GM18909 (cell line): ENCODE results near the gene SOX18.

Experiments
- ATAC-seq: cut with Tn5 transposase; IDR thresholded peaks from one replicate; pipeline ENCODE4 v1.9.1; 2021; ENCODE audit warnings: mild to moderate bottlenecking; ENCODE audit not compliant: unreplicated experiment, poor library complexity

The SOX18 gene

DNA sequence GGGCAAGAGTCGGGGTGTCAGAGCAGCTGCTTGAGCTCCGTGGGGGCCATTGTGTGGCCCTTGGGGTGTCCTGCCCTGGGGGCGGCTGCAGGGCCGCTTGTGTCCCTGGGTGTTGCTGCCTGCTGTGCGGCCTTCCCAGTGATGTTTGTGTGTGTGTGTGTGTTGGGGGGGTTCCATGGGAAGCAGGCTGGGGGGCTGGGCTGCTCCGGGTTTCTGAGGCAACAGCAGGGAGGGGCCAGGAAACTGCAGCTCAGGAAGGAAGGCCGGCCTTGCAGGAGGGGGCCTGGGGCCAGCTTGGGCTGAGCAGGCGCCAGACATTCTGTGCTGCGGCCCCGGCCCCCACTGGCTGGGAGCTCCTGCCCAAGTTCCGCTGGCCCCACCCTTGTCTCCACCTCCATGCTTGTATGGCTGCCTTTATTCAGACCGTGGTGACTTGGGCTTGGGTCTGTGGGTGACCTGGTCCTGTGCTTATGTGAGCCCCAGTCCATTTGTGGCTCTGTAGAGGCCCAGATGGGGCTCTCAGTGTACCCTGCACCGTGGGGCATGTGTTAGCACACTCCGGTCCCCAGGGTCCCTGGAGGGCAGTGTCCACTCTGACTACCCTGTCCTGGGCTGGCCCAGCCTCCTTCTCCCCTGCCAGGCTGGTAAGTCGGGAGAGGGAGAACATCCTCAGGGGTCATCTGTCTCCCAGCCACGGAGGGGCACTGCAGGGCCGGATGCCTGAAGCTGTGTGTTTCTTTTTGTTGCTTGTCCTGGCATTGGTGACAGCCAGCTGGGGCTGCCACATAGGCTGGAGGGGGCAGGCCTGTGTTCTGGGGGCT, 4.6 kb upstream of the SOX18 start:
- ATAC-seq, result no peak

DNA sequence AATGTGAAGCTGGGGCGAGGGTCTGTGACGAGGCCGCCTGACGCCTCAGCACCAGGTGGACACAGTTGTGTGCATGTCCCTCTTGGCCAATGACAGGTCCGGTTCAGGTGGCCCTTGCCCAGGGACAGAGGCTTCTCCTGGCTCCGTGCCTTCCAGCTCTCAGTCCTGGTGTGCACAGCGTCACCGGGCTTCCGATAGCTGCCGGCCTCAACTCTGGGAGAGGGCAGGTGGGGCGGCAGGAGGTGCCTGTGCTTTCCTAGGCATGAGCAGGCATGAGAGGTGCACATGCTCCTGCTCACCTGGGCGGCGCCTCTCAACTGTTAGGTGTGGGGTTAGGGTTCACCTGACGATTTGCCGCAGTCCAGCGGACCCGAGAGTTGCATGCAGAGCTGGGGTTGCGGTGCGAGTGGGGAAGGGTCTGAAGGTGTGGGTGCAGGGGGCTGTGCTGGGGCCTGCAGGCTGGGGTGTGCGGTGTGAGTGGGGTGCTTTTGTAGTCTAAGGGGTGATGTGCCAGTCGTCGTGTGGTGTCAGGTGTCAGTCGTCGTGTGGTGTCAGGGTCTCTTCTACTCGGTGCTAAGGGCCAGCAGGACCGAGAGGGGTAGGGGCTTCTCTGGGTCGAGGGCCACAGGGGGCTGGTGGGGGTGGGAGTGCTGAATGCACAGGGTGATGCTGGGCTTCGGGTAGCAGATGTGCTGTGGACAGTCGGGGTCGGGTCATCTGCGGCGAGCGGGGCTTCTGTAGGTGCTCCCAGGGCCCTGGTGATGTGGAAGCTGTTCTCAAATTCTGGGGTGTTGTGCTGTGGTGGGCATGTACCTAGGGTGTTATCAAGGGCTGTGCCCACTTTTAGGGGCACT, 3.8 kb upstream of the SOX18 start:
- ATAC-seq, result no peak

DNA sequence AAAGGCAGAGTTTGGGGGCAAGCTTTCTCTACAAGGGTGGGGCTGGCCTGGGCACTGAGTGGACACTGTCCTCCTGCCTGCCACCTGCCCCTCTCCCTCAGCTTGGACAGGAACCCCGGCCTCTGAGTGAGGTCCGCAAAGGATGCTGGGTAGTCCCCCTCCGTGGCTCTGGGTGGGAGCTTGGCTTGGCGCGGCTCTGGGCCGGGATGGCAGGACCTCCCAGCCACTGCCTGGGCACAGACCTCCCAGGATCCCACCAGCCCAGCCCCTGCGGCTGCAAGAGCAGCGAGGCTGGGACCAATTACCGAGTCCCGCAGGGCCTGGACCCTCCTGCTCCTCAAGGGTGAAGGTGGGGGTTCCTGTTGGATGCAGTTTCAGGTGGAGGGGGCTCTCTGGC, 2.9 kb upstream of the SOX18 start:
- no peak for ATAC-seq

DNA sequence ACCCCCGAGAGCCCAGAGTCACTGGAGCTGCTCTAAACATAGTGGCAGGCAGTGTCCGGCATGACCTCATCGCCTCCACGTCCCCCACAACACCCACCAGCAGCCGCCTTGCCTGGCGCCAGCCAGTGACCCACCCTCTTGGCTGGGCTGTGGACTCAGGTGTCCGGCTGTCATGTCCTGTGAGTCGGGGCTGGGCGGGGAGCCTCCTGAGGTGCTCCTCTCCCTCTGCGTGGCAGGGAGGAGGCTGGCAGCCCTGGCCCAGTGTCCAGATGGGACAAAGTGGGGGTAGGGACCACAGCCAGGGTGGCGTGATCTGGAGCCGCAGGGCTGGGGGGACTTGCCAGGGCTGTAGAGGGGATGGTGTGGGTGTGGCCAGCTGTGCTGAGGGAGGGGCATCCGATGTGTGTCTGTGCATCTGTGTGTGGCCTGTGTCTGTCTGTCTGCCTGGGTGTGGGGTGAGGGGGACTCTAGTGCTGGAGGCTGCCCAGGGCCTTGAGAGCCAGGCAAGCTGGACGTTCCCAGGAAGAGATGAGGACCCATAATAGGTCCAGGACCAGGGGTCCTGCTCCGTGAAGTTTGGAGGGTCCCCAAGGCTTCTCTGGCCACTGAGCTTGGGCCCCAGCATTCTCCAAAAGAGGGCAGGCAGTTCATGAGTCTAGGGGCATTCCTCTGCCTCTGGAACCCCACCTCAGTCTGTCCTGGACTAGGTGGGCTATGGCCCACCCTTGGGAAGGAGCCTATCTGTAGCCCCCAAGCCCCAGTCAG, 2.3 kb upstream of the SOX18 start:
- ATAC-seq, result no peak

DNA sequence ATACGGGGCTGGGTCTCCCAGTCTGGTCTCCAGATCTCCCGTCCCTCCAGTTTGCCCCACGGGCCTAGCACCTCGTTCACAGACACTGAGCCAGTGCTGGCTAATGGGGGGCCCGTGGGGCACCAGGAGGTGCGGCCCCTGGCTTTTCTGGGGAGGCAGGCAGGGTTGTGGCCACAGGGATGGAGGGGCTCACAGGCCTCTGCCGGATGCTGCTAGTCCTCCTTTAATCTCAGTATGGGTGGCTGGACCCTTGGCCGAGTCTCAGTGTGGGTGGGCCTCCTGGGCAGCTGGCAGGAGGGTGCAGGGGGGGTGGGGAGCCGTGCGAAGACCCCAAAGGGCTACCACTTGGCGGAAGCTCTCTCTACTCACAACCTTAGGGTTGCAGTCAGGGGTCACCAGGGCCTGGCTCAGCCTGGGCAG, 1.6 kb upstream of the SOX18 start:
- ATAC-seq, result no peak

DNA sequence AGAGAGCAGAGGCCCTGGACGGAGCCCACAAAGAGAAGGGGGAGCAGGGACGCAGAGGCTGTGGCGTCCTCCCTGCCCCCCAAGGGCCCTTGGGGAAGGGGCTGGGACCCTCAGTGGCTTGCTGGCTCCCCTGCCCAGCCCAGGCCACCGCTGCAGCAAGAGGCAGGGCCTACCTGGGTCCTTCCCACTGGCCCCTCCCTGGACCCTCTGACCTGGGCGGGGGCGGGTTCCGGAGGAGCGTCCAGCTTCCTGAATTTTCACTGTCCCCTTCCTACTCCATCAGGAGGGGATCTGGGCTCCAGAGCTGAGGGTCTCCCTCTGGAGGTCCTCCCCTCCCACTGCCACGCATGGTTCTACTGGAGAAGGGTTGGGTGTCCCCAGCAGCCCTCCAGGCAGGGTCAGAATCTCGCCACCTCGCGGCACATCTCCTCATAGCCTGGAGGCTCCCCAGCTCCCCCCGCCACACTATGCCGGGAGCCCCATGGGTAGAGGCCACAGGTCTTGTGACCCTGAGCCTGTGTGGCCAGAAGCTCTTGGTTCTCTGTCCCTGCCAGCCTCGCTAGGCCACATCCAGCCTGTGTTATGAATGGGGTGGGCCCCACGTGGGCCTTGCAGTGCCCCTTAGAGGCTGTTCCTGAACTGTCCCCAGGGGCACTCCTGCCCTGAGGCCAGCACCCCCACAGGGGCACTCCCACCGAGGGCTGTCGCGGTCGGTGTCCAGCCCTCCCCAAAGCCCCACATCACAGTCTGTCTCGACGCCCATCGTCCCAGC, 1.0 kb upstream of the SOX18 start:
- ATAC-seq, result no peak

DNA sequence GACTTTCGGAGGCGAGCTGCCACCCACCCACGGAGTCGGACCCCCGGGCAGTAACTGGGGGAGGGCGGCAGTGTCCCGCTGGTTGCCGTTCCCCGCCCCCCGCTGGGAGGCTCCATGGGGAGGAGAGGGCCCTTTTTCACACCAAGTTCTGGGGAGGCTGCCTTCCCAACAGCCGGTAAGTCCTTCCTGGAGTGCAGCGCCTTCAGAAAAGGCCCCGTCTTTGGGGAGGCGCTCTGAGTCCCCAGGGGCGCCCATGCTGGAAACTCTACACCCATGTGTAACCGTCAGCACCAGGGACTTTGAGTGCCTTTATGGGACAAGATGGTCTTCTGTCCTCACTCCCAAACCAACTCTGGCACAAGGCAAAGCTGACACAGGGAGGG, 430 bp upstream of the SOX18 start:
- ATAC-seq, result no peak

DNA sequence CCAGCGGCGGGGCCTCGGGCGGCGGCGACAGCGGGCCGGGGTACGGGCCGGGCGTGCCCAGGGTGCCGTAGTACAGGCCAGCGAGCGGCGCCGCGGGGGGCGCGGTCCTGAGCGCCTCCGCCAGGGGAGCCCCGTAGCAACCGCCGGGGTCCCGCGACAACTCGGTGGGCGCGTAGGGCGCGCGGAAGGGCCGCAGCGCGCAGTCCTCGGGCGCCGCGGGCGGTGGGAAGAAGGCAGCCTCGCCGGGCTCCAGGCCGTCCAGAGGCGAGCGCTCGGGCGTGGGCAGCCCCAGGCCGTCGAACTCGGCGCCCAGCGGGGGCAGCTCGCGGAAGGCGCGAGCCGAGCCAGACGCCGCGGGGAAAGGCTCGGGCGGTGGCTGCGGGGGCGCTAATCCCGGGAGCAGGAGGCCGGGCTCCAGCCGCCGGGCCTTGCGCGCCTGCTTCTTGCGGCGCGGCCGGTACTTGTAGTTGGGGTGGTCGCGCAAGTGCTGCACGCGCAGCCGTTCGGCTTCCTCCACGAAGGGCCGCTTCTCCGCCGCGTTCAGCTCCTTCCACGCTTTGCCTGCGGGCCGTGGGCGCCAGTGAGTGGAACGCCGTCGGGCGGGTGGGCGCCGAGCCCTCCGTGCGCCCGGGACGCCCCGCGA, 916 bp downstream of the SOX18 start:
- no peak for ATAC-seq

DNA sequence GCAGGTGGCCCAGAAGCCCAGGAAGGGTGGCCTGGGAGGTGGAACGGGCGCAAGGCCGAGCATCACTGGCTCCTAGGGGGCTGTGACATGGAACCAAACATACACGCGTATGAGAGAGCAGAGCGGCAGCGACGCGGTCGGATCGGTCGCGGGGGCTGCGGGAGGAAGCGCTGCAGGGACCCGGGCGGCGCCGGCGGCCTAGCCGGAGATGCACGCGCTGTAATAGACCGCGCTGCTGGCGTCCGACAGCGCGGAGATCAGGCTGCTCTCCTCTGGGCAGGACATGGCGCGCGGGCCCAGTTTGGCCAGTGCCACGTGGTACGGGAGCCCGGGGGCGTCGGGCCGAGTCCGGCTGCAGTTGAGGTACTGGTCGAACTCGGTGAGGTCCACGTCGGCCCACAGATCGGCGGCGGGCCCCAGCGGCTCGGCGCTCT, 1.5 kb downstream of the SOX18 start:
- ATAC-seq, result no peak

DNA sequence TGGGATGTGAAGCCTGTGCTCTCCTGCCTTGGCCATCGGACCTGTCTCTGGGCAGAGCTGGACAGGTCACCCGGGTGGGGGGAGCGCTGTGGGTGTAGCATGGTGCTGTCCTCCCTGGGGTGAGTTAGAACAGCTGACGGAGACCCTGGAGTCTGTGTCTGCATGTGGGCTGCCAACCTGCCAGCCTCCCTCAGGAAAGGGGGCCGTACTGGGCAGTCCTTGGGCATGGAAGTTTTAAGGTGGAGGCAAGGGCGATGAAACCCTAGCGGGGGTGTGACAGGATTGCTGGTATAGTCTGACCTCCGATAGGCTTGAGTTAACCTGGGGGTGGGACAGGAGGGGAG, 2.4 kb downstream of the SOX18 start:
- ATAC-seq, result no peak

DNA sequence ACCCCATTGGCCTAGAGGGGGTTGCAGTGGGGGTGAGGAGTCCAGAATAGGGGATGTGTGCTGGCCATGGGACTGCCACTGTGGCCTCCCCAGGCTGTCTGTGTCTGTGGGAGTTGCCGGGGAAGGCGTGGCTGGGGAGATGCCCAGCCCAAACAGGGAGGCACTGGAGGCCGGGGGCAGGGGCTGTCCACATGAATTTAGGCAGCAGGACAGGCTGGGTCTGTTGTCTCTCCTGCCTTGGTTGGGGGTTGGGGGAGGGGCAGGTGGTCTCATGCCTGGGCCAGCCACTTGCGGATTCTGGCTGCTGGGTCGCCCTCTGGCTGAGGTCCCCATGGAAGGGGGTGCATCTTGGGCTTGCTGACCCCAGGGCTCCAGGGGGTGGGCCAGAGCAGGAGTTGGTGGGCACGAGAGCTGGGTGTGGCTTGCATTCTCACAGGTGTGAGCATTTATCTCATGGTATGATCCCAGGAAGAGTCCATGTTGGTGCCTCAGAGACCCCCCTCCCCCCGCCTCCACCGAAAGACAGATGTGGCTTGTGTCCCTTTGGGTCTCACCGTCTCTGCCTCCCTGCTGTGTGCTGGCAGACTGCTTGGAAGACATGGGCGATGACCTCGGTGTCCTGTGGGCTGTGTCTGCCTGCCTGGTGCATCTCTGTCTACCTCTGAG, 4.0 kb downstream of the SOX18 start:
- no peak for ATAC-seq

DNA sequence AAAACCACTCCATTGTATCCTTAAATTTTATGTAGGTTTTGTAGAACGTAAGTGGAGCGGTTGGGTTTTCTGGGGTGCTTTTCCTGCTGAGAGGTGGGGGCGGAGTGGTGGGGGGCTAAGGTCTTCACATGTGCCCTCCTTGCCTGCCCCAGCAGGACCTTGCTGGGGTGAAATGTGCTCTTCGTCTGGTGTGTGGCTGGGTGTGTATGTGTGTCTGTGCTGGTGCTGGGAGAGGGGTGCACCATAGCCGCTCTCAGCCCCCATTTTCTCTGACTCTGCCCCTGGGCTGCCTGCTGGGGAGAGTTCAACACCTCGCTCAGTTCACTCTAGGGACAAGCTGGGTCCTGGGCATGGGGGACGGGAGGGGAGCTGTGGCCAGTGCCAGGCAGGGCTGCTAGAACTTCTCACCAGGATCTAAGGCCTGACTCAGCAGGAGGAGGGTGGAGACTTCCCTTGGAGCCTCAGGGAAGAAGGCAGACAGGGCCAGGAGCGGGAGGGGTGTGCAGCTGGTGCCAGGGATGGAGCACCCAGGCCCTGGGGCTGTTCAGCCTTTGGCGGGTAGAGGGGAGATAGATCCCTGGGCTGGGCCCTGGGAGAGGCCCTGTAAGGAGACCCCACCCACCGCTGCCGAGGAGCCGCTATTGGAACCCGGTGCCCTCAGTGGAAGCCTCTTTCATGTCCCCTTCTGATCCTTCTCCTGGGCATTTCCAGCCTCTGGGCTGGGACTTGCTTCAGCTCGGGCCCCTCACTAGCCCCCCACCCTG, 4.8 kb downstream of the SOX18 start:
- ATAC-seq, result no peak

DNA sequence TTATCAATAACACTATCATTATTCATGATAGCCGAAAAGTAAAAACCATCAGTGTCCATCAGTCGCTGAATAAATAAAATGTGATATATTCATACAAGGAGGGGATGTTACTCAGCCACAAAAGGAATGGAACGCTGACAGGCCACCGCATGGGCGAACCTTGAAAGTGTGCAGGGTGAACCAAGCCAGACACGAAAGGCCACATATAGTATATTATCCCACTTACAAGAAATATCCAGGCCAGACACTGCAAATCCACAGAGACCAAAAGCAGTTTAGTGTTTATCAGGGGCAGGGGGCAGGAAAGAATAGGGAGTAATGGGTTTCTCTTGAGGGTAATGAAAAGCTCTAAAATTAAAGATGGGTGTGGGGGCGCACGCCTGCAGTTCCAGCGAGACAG, 5.7 kb downstream of the SOX18 start:
- ATAC-seq, result no peak

DNA sequence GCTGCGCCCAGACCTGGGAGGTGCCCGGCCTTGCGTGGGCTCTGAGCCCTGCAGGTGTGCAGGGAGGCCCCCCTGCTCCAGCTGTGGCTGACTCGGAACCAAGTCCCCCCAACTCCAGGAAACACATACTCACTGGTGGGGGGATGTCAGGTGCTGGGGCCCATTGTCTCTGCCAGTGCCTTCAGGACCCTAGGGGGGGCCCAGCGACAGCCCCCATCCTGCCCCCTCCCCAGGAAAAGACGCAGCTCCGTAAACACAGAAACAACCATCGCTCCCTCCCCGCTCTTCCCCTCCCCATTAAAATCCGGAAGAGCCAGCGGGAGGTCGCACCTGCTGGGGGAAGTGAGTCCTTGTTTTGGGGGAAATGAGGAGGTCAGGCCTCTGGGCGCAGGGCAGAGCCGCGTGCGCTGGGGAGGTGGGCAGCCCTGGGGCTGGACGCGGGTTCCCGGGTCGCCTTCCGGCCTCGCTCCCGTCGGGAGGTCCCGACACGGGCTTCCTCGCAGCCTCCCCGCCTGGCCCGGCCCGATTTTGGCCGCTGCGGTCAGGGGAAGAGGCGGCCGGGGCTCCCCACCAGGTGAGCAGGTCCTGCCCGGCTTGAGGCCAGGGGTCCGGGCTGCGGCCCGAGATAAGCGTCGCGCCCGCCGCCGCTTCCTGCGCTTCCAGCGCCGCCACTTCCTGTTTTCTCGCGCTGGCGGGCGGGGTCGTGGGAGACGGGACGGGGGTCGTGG, 7.2 kb downstream of the SOX18 start:
- no peak for ATAC-seq

DNA sequence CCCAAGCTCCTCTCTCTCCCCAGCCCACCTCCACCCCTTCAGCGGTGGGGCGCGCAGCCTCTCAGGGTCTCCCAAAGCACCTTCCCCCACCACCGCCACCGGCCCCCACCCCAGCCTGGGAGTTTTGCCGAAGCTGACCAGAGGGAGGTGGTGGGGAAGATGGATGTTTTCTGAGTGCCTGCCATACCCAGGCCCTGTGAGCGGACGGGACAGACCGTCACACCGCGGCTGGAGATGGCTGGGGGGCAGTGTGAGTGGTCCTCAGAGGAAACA, 7.7 kb downstream of the SOX18 start:
- ATAC-seq, result no peak

DNA sequence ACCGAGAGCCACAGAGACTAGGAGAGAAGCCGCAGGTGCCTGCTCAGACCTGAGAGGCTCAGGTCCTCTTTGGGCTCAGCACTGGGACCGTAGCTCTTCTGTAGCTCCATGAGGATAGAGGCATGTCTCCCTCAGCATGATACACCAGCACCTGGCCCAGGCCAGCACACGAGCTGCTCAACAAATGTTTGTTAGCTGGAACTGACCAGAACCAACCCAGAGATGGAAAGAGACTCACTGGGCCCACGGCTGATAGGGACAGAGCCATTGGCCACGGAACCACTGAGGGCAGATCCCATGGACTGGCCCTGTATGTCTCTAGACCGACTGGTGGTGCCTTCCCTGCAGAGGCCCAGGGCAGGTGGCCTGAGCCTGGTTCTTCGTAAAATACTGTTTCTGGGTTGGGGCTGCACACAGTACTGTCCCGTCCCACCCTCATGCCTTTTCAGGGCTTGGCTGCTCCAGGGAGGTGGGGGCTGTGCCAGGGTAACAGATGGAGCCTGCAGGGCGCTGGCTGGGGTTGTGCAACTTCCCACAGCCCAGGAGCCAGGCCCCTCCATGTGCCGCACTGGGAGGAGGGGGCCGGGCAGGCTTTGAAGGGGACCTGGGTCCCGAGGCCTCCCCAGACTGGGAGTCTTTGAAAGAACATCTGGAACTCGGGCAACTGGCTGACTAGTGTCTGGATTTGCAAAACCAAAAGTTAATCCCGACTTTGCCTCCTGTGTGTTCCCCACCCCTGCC, 8.2 kb downstream of the SOX18 start:
- ATAC-seq, result no peak

DNA sequence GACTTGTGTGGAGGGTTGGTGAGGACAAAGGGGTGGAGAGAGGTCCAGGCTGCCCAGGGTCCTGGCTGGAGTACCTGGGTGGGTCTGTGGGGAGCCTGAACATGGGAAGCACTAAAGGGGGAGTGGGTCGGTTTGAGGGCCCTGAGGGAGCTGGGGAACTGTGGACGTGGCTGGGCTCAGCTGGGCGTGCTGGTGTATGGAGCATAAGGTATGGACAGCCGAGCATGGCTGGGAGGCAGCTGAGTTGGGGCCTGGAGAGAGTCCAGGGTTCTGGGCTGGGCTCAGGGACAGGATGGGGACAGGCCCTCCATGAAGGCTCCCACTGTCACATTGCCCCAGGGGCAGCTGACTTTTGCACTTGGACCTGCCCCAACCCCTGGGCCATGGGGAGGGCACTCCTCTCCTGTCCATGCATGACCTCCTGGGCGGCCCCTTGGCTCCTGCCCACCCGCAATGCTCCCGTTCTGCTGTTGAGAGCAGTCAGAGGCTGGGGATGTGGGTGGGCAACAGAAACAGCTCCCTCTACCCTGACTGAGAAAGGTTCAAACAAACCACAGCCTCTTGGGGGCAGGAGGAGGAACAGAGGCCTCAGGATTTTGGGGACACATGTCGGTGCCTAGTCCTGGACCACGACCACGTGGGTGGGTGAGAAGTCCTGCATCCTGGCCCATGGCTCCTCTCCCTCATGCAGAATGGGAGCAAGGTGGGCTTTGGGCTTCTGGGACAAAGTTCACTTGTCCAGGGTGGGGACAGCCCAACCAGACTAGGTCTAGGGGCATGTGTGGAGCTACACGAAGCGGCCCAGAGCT, 9.0 kb downstream of the SOX18 start:
- ATAC-seq, result no peak
